ENCODE results near the gene BORCS8. TPM values are rescaled to one million over a fixed set of nuclear protein-coding genes. Genes with fewer than 3 reads are reported as not detected.

BORCS8 gene
- total RNA-seq, 4 donors from 2014 or later: 17.2 to 32.2 (median 22.1) TPM

GRCh38 chr19:19203012-19203856, 11.3 kb upstream of the BORCS8 start, which contains the start of gene NR2C2AP:
Gene NR2C2AP (minus strand): TSS chr19:19203414. CDS start chr19:19203060, 354 bp downstream.
- H3K4me1 ChIP-seq: peaks cover 0 to 12% (median 5%) of the 10 kb centered on the region in 4 donors
- peak in 2 of 6 experiments; percentile 8 to 11 for TF ChIP-seq CTCF (IDR thresholded peaks at IDR 0.05)
- TF ChIP-seq POLR2A (IDR thresholded peaks at IDR 0.05): no peak
- peak within 1 kb of the TSS; percentile 61 to 76 (median 70) for H3K27ac ChIP-seq
- peak within 1 kb of the TSS; percentile 55 to 82 (median 76) for H3K4me3 ChIP-seq
- H3K27me3 ChIP-seq: no peaks in the 10 kb centered on the region
- H3K9me3 ChIP-seq: no peaks in the 10 kb centered on the region
- H3K36me3 ChIP-seq: peaks cover 0 to 20% (median 0%) of the 10 kb centered on the region in 3 donors
- DNase-seq: peak; percentile 88 to 97 (median 95)

GRCh38 chr19:19202707-19203011, 10.7 kb upstream of the BORCS8 start:
- TF ChIP-seq CTCF (IDR thresholded peaks at IDR 0.05): no peak
- TF ChIP-seq POLR2A (IDR thresholded peaks at IDR 0.05): no peak
- Histone ChIP-seq H3K4me3 (peak overlapping the region; percentile 55 to 82 (median 76)), H3K27me3 (no peaks in the 10 kb centered on the region), H3K36me3 (peaks cover 0 to 24% (median 0%) of the 10 kb centered on the region in 3 donors), H3K27ac (peak overlapping the region; percentile 61 to 76 (median 70)), H3K4me1 (peaks cover 0 to 12% (median 5%) of the 10 kb centered on the region in 4 donors), H3K9me3 (no peaks in the 10 kb centered on the region)
- DNase-seq: no peak

GRCh38 chr19:19201697-19202630, 10.0 kb upstream of the BORCS8 start:
- H3K27me3 ChIP-seq: no peaks in the 10 kb centered on the region

GRCh38 chr19:19193926-19194325, 2.0 kb upstream of the BORCS8 start:
- Histone ChIP-seq H3K27me3 (no peaks in the 10 kb centered on the region), H3K36me3 (peaks cover 0 to 28% (median 0%) of the 10 kb centered on the region in 3 donors), H3K4me3 (no peak overlapping the region), H3K4me1 (peaks cover 4 to 35% (median 17%) of the 10 kb centered on the region in 4 donors), H3K9me3 (no peaks in the 10 kb centered on the region), H3K27ac (no peak overlapping the region)
- TF ChIP-seq POLR2A (IDR thresholded peaks at IDR 0.05) (no peak), CTCF (IDR thresholded peaks at IDR 0.05) (no peak)
- no peak for DNase-seq

More at GRCh38 chr19:19201697-19202630, 10.0 kb upstream of the BORCS8 start:
- TF ChIP-seq CTCF (IDR thresholded peaks at IDR 0.05): no peak
- no peak for DNase-seq
- H3K4me3 ChIP-seq: peak overlapping the region; percentile 55 to 82 (median 76)
- H3K9me3 ChIP-seq: no peaks in the 10 kb centered on the region
- peak overlapping the region in 1 of 4 donors; percentile 76 for H3K27ac ChIP-seq
- H3K36me3 ChIP-seq: peaks cover 0 to 31% (median 0%) of the 10 kb centered on the region in 3 donors
- peaks cover 0 to 12% (median 5%) of the 10 kb centered on the region in 4 donors for H3K4me1 ChIP-seq

- Histone ChIP-seq H3K27me3 (no peaks in the 10 kb centered on the region), H3K9me3 (no peaks in the 10 kb centered on the region), H3K4me1 (peaks cover 4 to 35% (median 17%) of the 10 kb centered on the region in 4 donors), H3K36me3 (peaks cover 0 to 18% (median 0%) of the 10 kb centered on the region in 3 donors), H3K4me3 (peak overlapping the region; percentile 68 to 96 (median 88)), H3K27ac (peak overlapping the region; percentile 95 to 99 (median 98))
- DNase-seq: no peak
- no peak for TF ChIP-seq POLR2A (IDR thresholded peaks at IDR 0.05)
- no peak for TF ChIP-seq CTCF (IDR thresholded peaks at IDR 0.05)
These were observed 1.0 kb upstream of the BORCS8 start for GRCh38 chr19:19192910-19193423.

Measured in Peyer's patch (tissue), 4 donors.